GM19468 (cell line): ENCODE results near the gene DISC1.

ENCODE experiments used
- ATAC-seq: cut with Tn5 transposase; IDR thresholded peaks from one replicate; pipeline ENCODE4 v1.9.1; 2021; ENCODE audit warnings: mild to moderate bottlenecking, moderate library complexity, moderate number of reproducible peaks; ENCODE audit not compliant: unreplicated experiment; ENCODE audit errors: extremely low read depth

Gene DISC1

DNA sequence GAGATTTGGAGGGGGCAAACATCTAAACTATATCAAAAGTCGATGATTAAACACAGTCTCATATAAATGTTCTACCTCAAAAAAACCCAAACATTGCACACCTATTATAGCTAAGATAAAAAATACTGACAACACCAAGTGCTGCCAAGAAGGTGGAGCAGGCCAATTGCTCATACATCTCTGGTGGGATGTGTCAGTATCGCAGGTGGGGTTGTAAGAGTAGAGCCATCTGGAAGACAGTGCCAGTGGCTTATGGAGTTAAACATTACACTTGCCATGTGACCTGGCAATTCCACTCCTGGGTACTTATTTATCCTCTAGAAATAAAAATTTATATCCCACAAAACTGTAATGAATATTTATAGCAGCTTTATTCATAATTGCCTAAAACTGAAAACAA is 213.4 kb downstream of the DISC1 start:
- ATAC-seq = no peak

DNA sequence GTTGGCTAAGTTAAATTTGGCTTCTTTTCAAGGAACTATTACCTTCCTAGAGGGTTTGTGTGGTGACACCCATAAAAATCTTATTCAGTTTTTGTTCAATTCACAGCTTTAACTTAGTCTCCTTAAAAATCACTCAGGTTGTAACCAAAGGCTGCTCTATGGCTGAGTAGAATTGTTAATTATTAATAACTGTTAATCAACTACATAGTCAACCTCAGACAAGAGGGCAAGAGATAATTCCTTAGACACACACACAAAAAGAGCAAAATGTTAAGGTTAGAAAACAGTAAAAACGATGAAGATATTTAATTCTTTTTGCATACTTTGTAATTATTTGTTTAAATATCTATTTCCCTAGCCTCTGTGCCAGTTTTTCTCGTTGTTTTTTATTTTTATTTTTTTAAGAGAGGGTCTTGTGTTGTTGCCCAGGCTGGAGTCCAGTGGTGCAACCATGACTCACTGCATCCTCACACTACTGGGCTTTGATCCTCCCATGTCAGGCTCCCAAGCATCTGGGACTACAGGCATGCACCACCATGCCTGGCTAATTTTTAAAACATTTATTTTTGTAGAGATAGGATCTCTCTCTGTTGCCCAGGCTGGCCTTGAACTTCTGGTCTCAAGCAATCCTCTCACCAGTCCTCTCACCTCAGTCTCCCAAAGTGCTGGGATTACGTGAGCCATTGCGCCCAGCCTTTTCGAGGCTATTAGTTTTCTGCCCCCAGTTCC is 215.2 kb downstream of the DISC1 start:
- no peak for ATAC-seq

DNA sequence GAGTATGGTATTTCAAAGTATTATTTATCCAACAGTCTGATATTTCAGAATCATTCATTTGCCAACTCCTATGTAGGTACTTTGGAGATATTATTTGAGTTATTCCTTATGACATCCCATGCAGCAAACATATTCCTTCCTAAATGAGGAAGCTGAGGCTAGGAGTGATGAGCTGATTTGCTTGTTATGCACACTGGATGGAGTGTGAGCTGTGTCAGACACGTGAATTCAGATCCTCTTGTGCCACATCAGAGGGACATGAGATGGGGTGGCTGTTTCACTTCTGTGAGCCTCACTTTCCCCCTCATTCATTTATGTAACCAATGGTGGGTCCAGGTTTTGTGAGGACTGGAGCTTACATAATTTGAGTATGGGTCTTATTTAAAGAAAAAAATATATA is 215.9 kb downstream of the DISC1 start:
- ATAC-seq = no peak

DNA sequence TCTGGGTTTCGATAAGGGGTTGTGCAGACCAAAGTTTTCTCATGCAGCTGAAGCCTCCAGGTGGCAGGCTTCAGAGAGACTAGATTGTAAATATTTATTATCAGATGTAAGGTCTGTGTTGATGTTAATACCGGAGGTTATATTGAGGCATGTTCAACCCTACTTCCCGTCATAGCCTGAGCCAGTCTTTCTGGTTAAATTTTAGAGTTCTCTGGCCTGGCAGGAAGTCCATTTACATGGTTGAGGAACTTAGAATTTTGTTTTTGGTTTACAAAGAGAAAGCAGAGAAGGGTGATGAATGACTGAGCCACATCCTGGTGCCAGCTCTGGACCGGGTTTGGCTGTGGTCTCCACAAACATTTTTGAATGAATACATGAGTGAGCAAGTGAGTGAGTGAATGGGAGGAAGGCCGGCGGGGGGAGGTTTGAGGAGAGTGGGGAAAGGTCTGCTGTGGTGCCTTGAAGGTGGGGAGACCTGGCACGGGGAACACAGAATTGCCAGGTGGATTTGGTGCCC is 218.5 kb downstream of the DISC1 start:
- ATAC-seq = no peak

DNA sequence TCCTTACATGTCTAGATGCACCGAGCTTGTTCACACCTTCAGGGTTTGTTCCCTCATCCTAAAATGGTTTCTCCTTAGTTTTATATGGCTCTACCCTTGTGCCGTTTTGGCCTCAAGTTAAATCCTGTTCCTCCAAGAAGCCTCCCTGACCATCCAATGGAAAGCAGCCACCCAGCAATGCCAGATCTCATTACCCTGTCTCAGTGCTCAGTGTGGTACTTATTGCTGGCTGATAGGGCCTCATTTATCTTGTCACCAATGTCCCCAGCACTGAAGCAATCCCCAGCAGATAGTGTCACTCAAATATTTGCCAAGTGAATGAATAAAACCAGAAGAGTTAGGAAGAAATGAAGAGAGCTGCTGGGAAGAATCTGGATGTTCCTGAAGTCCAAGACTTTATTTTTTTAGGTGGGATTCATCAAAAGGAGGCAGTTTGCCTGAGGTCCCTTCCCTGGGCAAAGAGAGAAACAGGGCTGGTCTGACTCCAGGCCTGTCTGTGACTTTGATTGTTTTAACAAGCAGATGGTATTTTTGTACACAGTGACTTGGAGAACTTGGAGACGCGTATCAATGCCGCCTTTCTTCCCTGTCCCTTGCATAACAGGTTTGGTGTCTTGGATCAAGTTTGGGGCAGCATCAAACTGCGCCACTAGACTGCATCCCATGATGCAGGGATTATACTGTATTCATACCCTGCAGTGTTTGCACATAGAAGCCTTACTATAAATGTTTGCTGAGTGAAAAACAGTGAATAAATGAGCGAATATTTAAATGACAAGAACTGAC is 221.2 kb downstream of the DISC1 start:
- ATAC-seq = no peak

DNA sequence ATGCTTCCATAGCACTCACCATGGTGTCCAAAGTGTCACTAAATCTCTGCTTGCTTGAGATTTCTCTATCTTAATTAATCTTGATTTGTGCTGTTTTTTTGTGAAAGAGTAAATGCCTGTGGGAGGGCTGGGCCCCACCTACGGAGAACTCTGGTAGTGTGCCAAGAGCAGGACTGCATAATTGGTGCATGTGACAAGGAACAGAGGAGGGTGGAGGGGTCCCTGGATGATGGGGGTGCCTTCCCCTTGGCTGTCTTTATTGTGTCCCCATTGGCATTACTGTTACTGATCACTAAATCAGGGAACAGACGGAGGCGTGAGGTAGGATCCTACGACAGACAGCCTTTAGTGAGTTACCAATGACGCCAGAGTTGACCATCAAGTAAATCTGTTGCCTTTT is 223.4 kb downstream of the DISC1 start:
- no peak for ATAC-seq

DNA sequence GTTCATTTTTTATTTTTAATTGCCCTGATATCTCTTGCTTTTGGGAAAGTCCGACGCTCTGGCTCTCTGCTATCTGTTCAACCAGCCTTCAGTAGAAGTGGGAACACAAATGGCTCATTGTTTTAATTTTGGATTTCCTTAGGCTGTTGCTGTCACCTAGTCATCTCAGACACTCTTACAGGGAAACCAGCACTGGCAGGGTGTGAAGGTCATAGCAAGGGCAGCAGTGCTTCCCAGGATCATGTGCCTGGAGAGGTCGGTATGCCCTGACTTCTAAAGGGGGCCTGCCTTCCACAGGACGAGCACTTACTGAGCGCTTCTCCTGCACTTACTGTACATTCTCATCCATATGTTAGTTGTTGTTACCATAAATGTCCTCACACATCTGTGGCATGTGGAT is 224.2 kb downstream of the DISC1 start:
- ATAC-seq = no peak

DNA sequence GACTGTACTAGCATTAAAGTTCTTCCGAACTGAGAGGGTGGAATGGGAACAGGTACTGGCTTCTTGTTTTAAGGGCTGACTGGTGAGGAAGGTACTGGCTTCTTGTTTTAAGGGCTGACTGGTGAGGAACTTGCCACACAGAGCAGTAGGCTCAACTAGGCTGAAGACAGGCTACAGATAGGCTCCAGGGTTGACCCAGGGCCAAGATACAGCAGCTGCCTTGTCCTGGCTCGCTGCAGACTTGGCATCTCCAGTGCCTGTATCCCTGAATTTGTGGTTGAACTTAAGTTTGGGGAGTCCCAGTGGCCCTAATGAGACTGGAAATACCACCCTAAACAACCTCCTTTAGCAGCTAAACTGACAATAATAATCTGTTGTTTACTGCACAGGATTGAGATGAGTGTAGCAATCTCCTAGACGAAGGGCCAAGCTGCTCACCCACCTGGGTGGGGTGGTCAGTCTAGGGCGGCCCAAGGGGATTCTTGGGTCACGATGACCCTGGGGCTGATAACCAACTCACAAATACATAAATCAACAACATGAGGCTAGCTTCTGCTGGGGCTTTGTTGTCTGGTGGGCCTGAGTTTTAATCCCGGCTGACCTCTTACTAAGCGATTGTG is 227.1 kb downstream of the DISC1 start:
- ATAC-seq = no peak

DNA sequence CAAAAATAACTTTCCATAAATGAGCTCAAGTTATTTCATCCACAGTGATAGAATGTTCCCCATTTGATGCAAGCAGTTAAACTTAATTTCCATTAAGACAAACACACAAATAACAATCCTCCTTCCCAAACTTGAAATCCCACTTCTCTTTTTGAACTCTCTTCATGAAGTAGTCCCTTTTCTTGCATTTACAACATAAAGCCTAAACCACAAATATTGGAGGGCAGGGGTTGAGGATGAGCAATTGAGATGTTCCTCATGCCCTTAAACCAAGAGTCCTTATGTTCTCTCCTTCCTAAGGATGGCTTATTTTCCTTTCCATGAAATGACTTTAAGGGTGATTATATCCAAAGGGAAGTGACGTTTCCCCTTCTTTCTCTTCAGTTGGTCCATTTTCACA is 228.8 kb downstream of the DISC1 start:
- no peak for ATAC-seq

DNA sequence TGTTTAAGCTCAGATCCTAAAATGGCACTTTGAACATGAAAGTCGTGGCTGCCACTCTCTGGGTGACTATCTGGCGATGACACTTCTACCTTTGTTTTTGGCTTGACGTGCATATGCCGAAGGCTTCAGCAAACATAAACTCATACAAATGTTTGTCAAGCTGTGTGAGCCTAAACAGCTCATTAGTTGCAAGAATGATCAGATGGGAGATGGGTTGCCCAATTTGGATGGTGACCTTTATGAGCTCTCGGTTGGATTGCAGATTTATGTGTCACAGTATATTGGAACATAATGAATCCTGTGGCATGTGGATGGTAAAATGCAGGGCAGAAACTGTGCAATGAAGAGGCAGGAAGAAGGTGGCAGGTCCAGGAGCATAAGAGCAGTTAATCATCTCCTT is 229.3 kb downstream of the DISC1 start:
- ATAC-seq = no peak

DNA sequence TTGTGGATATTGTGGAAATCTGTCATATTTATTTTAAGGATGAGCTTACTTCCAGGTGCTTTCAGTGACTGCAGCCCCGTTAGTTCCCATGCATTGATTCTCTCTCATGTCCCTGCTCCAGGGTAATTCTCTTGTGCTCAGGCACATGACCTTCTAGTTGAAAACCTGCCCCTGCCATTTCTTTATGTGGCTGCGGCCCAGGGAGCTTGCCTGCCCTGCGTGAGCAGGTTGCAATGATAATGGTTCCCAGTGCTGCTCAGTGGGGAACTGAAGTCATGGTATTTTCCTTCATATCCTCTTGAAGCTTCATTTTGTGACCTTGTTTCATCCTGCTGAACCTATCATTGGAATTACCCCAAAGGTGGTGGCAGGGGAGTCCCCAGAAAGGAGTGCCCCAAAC is 229.8 kb downstream of the DISC1 start:
- ATAC-seq = no peak

DNA sequence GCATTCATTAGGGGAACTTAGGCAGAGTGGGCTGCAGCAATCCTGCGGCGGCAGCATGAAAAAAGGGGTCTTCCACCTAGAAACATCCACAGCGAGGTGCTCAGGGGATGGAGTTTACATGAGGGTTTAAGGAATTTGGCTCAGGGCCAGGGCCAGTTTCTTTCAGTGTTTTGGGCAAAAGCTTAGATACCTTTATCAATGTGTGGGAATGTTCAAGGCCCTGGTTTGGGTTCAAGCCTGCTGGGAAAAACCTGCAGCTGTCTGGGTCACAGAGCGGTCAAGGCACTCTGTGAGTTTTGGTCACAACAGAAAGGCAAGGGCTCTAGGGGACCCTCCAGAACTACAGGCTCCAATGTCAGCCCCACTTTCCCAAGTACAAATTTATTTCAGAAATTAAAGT is 230.3 kb downstream of the DISC1 start:
- ATAC-seq = no peak

DNA sequence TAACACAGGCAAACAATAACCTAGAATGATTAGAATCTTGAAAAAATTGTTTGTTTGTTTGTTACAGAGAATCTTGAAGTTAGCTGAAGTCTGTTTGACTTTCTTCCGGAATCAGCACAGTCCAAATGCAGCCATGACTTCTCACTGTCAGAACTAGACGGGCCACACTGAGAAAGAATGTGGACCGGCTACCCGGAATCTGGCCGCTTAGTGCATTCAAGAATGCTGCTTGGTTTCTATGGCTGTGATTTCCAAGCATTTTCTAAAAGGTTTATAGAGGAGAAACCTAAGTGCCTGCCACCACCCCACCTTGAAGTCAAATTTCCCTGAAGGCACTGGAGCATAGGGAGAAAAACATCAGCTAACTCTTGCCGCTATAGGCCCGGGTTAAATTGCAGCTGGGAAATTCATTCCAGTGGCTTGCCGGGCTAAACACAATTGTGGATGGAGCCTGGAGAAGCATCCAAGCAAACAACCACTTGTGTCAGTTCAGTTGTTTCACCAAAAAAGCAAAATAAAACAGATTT is 231.1 kb downstream of the DISC1 start:
- no peak for ATAC-seq

DNA sequence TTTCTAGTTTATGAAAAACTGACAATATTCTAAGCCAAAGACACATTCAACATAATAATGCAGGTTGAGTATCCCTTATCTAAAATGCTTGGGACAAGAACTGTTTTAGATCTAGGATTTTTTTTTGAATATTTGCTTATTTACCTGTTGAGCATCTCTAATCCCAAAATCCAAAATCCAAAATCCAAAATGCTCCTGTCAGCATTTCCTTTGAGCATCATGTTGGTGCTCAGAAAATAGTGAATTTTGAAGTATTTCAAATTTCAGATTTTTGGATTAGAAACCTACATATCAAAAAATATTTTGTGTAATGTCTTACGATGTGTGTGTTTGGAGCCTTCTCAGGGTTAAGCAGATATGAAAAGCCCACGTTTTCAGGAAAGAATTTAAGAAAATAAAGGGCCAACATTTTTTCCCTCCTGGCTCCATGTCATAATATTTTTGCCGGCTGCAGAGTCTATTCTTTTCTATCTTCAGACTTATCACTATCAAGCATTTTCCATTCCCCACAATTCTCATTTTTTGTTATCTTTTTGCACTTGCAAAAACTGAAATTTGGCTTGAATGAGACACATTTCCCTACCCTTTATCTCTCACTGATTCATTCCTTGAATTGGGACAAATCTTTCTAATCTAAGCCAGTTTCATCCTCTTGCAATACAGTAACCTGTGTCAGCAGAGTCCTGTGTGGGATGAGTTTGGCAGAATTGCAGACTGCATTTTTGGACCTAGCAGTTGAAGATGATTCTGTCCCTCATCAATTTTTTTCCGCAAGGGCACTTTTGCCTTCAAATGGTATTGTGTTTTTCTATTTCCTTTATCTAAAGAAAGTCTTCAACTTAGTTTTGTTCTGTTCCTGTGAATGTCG is 233.9 kb downstream of the DISC1 start:
- ATAC-seq = no peak

DNA sequence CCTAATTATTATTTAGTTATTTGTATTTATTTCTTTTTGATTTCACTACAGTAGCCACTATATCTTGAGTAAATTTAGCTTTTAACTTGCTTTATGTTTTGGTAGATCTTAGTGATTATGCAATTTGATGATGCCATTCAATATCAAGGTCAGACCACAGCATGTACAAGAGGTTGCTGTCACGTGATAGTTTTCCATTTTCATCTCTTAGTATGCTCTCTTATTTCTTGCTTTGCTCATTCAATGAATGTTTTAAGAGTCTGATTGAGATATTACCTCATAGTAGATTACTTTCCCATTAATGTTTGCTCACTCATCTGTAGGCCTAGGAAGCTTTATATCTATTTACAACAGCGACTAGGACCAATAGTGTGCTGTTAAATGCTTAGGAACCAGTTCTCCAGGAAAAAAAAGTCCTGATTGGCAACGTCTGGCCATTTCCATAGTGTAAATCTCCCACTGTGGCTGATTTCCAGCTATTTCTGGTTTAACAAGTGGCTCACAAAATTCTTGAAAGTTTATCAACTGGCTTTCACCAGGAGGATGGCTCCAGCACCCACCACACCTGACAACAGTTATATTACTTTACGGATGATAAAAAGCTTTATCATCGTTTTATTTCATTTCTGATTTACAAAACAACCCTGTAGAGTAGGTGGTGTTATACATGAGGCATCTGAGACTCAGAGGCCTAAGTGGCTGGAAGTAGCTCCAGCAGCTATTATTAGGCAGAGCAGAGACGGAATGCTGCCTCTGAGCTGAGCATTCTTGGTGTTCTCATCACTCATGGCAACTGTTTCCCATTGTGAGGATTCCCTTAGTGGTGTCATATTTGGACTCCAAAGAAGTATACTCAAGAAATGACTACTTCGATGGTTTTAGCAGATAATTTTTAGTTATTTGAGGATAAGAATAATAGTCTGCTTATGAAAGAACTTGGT is 235.2 kb downstream of the DISC1 start:
- no peak for ATAC-seq

DNA sequence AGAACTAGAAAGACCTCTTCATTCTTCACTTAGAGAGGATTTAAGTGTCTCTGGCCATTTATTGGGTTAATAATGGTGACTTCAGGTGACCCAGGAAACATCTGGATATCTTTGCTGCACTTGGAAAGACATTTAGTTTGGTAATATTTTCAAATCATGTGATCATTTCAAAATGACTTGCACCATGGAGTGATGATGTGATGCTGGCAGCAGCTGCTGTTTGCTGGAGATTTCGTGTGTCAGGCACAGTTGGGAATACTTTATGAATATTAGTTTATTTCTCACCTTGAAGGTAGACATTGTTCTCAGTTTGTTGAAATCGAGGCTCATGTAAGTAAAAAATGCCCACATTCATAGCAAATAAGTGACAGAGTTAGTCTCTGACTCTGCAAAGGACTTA is 236.0 kb downstream of the DISC1 start:
- no peak for ATAC-seq

DNA sequence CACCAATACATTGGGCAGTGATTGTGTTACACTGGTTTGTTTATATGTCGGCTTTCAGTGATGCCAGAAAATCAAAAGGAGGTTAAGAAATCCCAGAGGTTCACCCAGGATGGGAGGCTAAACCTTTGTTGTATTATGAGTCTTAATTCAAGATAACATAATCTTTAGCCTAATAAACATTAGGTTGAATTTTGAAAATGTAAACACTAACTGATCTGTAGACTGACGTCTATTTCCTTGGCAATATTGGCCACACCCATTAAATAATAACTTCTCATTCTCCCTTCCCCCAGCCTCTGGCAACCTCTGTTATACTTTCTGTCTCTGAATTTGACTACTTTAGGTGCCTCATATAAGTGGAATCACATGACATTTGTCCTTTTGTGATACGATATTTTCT is 238.7 kb downstream of the DISC1 start:
- ATAC-seq = no peak

DNA sequence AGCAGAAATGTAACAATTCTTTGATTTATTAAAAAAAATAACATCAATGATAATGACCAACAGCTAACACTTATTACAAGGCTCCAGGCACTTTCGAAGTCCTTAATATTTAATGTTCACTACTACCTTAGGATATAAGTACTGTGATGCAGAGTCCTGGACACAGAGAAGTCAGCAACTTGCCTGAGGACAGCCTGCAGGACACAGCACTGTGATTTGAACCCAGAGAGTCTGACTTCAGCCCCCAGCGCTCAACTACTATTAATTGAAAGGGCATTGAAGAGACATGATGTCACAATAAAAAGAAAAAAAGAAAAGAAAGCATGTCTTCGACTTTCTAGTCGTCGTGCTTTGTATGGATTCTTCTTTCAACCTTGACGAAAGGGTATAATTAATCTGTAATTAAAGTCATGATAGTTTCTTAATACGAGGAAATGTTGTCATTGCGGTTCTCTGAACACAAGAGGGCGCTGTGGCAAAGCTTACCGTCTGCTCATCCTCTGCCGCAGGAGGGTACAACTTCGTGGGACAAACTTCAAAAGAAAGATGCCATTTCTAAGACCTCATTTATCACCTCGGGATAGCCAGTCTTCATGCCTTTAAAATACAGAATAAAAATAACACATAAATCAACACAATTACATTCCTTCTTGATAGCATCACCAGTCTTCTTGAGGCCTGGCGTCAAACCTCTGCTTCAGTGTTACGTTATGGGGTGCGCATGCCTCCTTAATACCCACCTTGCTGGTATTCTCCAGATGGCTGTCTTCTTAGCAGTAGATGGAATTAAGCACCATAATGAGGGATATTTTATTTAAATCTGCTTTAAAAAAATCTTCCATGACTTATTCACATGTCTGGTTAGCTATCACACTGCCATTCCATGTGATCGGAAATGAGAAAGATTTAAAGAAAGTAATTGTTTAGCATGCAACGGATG is 240.1 kb downstream of the DISC1 start:
- no peak for ATAC-seq
